Aorta (tissue), 5 donors: ENCODE results near the gene SMDT1. TPM values are rescaled to one million over a fixed set of nuclear protein-coding genes. Genes with fewer than 3 reads are reported as not detected.
"Not testable (repeated sequence)": the region's sequence is repeated elsewhere in the genome, so short reads cannot be mapped to it uniquely, and the experiment has no call there.

ENCODE experiments used
- ATAC-seq: fragments of 200-7000 bp; cut with Tn5 transposase; one replicate; pipeline ENCODE4 v1.9.1; 2022; ENCODE audit warnings: moderate library complexity; ENCODE audit not compliant: low FRiP score
- DNase-seq, 2 donors: peaks; one replicate each; pipeline ENCODE4 v3.0.0-alpha.2; 2020
- H3K27ac ChIP-seq, 2 donors: one replicate each; pipeline ENCODE4 v1.5.1; 2013; ENCODE audit warnings: low read length in 2 of 2, mild to moderate bottlenecking in 2 of 2, moderate library complexity in 2 of 2, control low read depth in 1 of 2, inconsistent platforms in 1 of 2, low read depth in 1 of 2
- H3K27me3 ChIP-seq, 2 donors: one replicate each; pipeline ENCODE4 v1.6.1; 2013; ENCODE audit warnings: control low read depth in 1 of 2, low read length in 1 of 2, mild to moderate bottlenecking in 1 of 2, moderate library complexity in 1 of 2; ENCODE audit not compliant: insufficient read depth in 2 of 2, control insufficient read depth in 1 of 2
- H3K36me3 ChIP-seq, 2 donors: one replicate each; pipeline ENCODE4 v1.6.1; 2013; ENCODE audit warnings: control low read depth in 1 of 2, low read length in 1 of 2, mild to moderate bottlenecking in 1 of 2; ENCODE audit not compliant: insufficient read depth in 2 of 2, control insufficient read depth in 1 of 2
- H3K4me1 ChIP-seq, 2 donors: one replicate each; pipeline ENCODE4 v1.6.1; 2013; ENCODE audit warnings: low read length in 2 of 2, control low read depth in 1 of 2, mild to moderate bottlenecking in 1 of 2, moderate library complexity in 1 of 2; ENCODE audit not compliant: insufficient read depth in 2 of 2, control insufficient read depth in 1 of 2
- H3K4me3 ChIP-seq, 2 donors: one replicate each; pipeline ENCODE4 v1.5.1; 2013; ENCODE audit warnings: low read length in 2 of 2, control low read depth in 1 of 2, mild to moderate bottlenecking in 1 of 2
- H3K9me3 ChIP-seq: one replicate; pipeline ENCODE4 v1.6.1; 2013; ENCODE audit warnings: mild to moderate bottlenecking, low read length; ENCODE audit not compliant: control insufficient read depth
- WGBS, 2 donors: extraction: QIAGEN DNeasy Blood & Tissue Kit; methylation state at CpG; one replicate each; pipeline ENCODE4 v1.1.7; 2013; 5-methylcytosine and 5-hydroxymethylcytosine counted together
- intact Hi-C, 2 donors: fragments of 100-400 bp; cut with DNase I; formaldehyde crosslinking; loops; one replicate each; pipeline versions ENCODE4 v1.14.2 to v1.15.0; 2022
- polyA plus RNA-seq, 2 donors: library from polyadenylated mRNA; stranded (reverse); fragments of 200-250 nt; gene quantifications; one replicate each; pipeline ENCODE4 v1.2.3, GENCODE V29; 2013
- total RNA-seq, 2 donors: library from RNA; stranded (reverse); fragmentation: NEBNext Ultra II Directional; extraction: Animal tissue kit (Norgen Biotek cat#: 25700); gene quantifications; one replicate each; pipeline ENCODE4 v1.2.1, GENCODE V29; 2021
- donor health status: healthy with polysubstance abuse.
- donor health status: Bipolar disorder and iron deficiency.
- donor health status: DM: no; HTN: no; CAD: no.
- donor health status: DM: no; HTN: no; CAD: no.
- donor health status: DM: yes; HTN: yes; CAD: no.

Gene SMDT1
- total and polyA plus RNA-seq, 4 donors, result 62.9 to 143 (median 82.6) TPM

GRCh38 chr22:42067671-42068251, 11.7 kb upstream of the SMDT1 start:
- intact Hi-C loops, result no loop called here
- H3K27me3 ChIP-seq, result no peaks in the 10 kb centered on the region
- no peaks in the 10 kb centered on the region for H3K4me1 ChIP-seq
- no peaks in the 10 kb centered on the region for H3K9me3 ChIP-seq
- no peak overlapping the region for H3K4me3 ChIP-seq
- 88 to 98% methylated on average over 14 of the region's 14 CpGs for WGBS, 2 donors
- no peaks in the 10 kb centered on the region for H3K36me3 ChIP-seq
- H3K27ac ChIP-seq, result no peak overlapping the region
- DNase-seq (no peak), ATAC-seq (no peak)

GRCh38 chr22:42068291-42068690, 11.2 kb upstream of the SMDT1 start:
- no peak for DNase-seq
- Histone ChIP-seq H3K27ac (no peak overlapping the region), H3K4me1 (no peaks in the 10 kb centered on the region), H3K27me3 (no peaks in the 10 kb centered on the region), H3K36me3 (no peaks in the 10 kb centered on the region), H3K9me3 (no peaks in the 10 kb centered on the region), H3K4me3 (no peak overlapping the region)
- ATAC-seq, result no peak
- intact Hi-C loops, result no loop called here
- 96 to 99% methylated on average over 4 of the region's 4 CpGs for WGBS, 2 donors

- 19 to 22% methylated on average over 19 of the region's 19 CpGs for WGBS, 2 donors
- H3K4me3 ChIP-seq, result peak overlapping the region; percentile 26 to 51
- intact Hi-C loops, result loop anchor here in 1 of 2 donors (5.0 kb wide), 1 partner anchor 383 kb away; the partner anchor contains the start of gene SNU13
- H3K27me3 ChIP-seq, result no peaks in the 10 kb centered on the region
- no peaks in the 10 kb centered on the region for H3K9me3 ChIP-seq
- no peak for DNase-seq
- no peaks in the 10 kb centered on the region for H3K36me3 ChIP-seq
- peak overlapping the region in 1 of 2 donors; percentile 30 for H3K27ac ChIP-seq
- ATAC-seq, result no peak
- H3K4me1 ChIP-seq, result no peaks in the 10 kb centered on the region
Measured at GRCh38 chr22:42069801-42070516, 9.5 kb upstream of the SMDT1 start.

GRCh38 chr22:42070517-42071422, 8.7 kb upstream of the SMDT1 start, which contains the start of gene NAGA:
Gene NAGA, minus strand, starts transcription at chr22:42070812. Its CDS starts 515 bp downstream, at chr22:42070297.
- H3K27me3 ChIP-seq, result no peaks in the 10 kb centered on the region
- H3K9me3 ChIP-seq, result no peaks in the 10 kb centered on the region
- H3K4me1 ChIP-seq, result no peaks in the 10 kb centered on the region
- ATAC-seq (peak; percentile 94), DNase-seq (peak; percentile 98)
- H3K27ac ChIP-seq, result peak within 1 kb of the TSS in 1 of 2 donors; percentile 81
- no peaks in the 10 kb centered on the region for H3K36me3 ChIP-seq
- WGBS, 2 donors, result 0% methylated on average over 56 of the region's 56 CpGs
- intact Hi-C loops, result loop anchor here in 1 of 2 donors (5.0 kb wide), 1 partner anchor 383 kb away; the partner anchor contains the start of gene SNU13
- peak within 1 kb of the TSS; percentile 26 to 51 for H3K4me3 ChIP-seq

- not testable (repeated sequence) for H3K36me3 ChIP-seq, H3K4me3 ChIP-seq, H3K9me3 ChIP-seq, DNase-seq, H3K27ac ChIP-seq, ATAC-seq, H3K4me1 ChIP-seq, H3K27me3 ChIP-seq
- intact Hi-C loops, result loop anchor here in 1 of 2 donors (5.0 kb wide), 1 partner anchor 384 kb away; the partner anchor contains the start of gene SNU13
- WGBS, 2 donors, result 60 to 66% methylated on average over 7 of the region's 7 CpGs
Measured at GRCh38 chr22:42071508-42071907, 8.0 kb upstream of the SMDT1 start.

GRCh38 chr22:42072606-42073330, 6.7 kb upstream of the SMDT1 start:
- Histone ChIP-seq H3K9me3 (no peaks in the 10 kb centered on the region), H3K4me3 (no peak overlapping the region), H3K4me1 (no peaks in the 10 kb centered on the region), H3K27me3 (no peaks in the 10 kb centered on the region), H3K36me3 (no peaks in the 10 kb centered on the region), H3K27ac (no peak overlapping the region)
- no peak for ATAC-seq
- intact Hi-C loops, result loop anchor here in 1 of 2 donors (5.0 kb wide), 1 partner anchor 385 kb away; the partner anchor contains the start of gene SNU13
- 86 to 92% methylated on average over 8 of the region's 8 CpGs for WGBS, 2 donors
- no peak for DNase-seq

- ATAC-seq (no peak), DNase-seq (no peak)
- WGBS, 2 donors, result 61 to 64% methylated on average over 13 to 14 of the region's 14 CpGs
- H3K9me3 ChIP-seq, result no peaks in the 10 kb centered on the region
- peak overlapping the region in 1 of 2 donors; percentile 80 for H3K4me3 ChIP-seq
- no peaks in the 10 kb centered on the region for H3K27me3 ChIP-seq
- intact Hi-C loops, result loop anchor here in 1 of 2 donors (5.0 kb wide), 1 partner anchor 386 kb away; the partner anchor contains the start of gene SNU13
- H3K36me3 ChIP-seq, result no peaks in the 10 kb centered on the region
- peak overlapping the region in 1 of 2 donors; percentile 92 for H3K27ac ChIP-seq
- no peaks in the 10 kb centered on the region for H3K4me1 ChIP-seq
Measured at GRCh38 chr22:42073621-42074041, 5.9 kb upstream of the SMDT1 start.
